ENCODE data around the gene PTPRD.

PTPRD gene

GRCh38 chr9:8268216-8268878, 2344.5 kb downstream of the PTPRD start:
- no peaks in the 10 kb centered on the region for H4K20me1 ChIP-seq (ENCODE audit: low read depth, low read length)
- H3K9me2 ChIP-seq (replicated peaks; ENCODE audit: insufficient read depth, low read length): no peaks in the 10 kb centered on the region
- no peak overlapping the region for H3K27ac ChIP-seq (ENCODE audit: low read depth, low read length)
- H3K9ac ChIP-seq (ENCODE audit: low read length): no peak overlapping the region
- H3K36me3 ChIP-seq (ENCODE audit: low read length): no peaks in the 10 kb centered on the region
- no peaks in the 10 kb centered on the region for H3K79me2 ChIP-seq (ENCODE audit: insufficient read depth, low read length)
- TF ChIP-seq, protein P1, sequence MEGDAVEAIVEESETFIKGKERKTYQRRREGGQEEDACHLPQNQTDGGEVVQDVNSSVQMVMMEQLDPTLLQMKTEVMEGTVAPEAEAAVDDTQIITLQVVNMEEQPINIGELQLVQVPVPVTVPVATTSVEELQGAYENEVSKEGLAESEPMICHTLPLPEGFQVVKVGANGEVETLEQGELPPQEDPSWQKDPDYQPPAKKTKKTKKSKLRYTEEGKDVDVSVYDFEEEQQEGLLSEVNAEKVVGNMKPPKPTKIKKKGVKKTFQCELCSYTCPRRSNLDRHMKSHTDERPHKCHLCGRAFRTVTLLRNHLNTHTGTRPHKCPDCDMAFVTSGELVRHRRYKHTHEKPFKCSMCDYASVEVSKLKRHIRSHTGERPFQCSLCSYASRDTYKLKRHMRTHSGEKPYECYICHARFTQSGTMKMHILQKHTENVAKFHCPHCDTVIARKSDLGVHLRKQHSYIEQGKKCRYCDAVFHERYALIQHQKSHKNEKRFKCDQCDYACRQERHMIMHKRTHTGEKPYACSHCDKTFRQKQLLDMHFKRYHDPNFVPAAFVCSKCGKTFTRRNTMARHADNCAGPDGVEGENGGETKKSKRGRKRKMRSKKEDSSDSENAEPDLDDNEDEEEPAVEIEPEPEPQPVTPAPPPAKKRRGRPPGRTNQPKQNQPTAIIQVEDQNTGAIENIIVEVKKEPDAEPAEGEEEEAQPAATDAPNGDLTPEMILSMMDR (IDR thresholded peaks at IDR 0.05; ENCODE audit: insufficient read depth, low read length, poor library complexity, severe bottlenecking): no peak
- TF ChIP-seq EZH2phosphoT487 (conservative IDR thresholded peaks at IDR 0.05; ENCODE audit: low read length): no peak
- H3K4me3 ChIP-seq (ENCODE audit: insufficient read depth, low read length, poor library complexity, severe bottlenecking): no peak overlapping the region
- H3F3A ChIP-seq (ENCODE audit: insufficient read depth): no peaks in the 10 kb centered on the region
- H3K27me3 ChIP-seq (ENCODE audit: low read length): no peaks in the 10 kb centered on the region
- H3K4me2 ChIP-seq (ENCODE audit: low read depth, low read length, poor library complexity, severe bottlenecking): no peak overlapping the region
- H2AFZ ChIP-seq (ENCODE audit: low read depth, low read length, severe bottlenecking): no peak overlapping the region
- H3K9me3 ChIP-seq (ENCODE audit: insufficient read depth, low read length): no peaks in the 10 kb centered on the region

- Histone ChIP-seq H3K4me3 (ENCODE audit: insufficient read depth, low read length, poor library complexity, severe bottlenecking) (no peak overlapping the region), H3K79me2 (ENCODE audit: insufficient read depth, low read length) (no peaks in the 10 kb centered on the region), H3K9me3 (ENCODE audit: insufficient read depth, low read length) (no peaks in the 10 kb centered on the region), H3K36me3 (ENCODE audit: low read length) (no peaks in the 10 kb centered on the region), H3K9me2 (replicated peaks; ENCODE audit: insufficient read depth, low read length) (no peaks in the 10 kb centered on the region), H4K20me1 (ENCODE audit: low read depth, low read length) (no peaks in the 10 kb centered on the region), H3K27me3 (ENCODE audit: low read length) (no peaks in the 10 kb centered on the region), H3K9ac (ENCODE audit: low read length) (no peak overlapping the region), H3F3A (ENCODE audit: insufficient read depth) (no peaks in the 10 kb centered on the region), H3K4me2 (ENCODE audit: low read depth, low read length, poor library complexity, severe bottlenecking) (no peak overlapping the region), H3K27ac (ENCODE audit: low read depth, low read length) (no peak overlapping the region), H2AFZ (ENCODE audit: low read depth, low read length, severe bottlenecking) (no peak overlapping the region)
- no peak for TF ChIP-seq EZH2phosphoT487 (conservative IDR thresholded peaks at IDR 0.05; ENCODE audit: low read length)
- TF ChIP-seq, protein P1 (IDR thresholded peaks at IDR 0.05; ENCODE audit: insufficient read depth, low read length, poor library complexity, severe bottlenecking): no peak
Observed at GRCh38 chr9:8267636-8268035, 2345.2 kb downstream of the PTPRD start.

DNA sequence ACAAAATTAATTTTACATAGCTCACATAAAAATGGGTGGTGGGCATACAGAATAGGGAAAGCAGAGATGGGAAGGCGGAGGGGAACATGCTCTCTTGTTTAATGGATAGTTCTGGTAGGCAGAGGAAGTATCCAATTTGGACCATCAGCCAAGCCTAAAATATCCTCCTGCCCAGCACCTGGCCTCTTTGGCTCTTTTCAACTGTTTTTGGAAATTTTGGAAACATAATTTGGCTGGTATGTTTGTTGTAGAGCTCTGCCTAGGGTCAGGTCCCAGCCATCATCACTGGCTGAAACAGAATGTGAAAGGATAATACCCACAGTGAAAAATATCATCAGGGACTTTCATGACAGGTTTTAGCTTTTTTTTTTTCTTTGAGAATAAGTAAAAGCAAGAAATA, 2345.9 kb downstream of the PTPRD start:
- H3K4me2 ChIP-seq (ENCODE audit: low read depth, low read length, poor library complexity, severe bottlenecking): no peak overlapping the region
- no peak overlapping the region for H2AFZ ChIP-seq (ENCODE audit: low read depth, low read length, severe bottlenecking)
- no peaks in the 10 kb centered on the region for H3K79me2 ChIP-seq (ENCODE audit: insufficient read depth, low read length)
- TF ChIP-seq, protein P1 (IDR thresholded peaks at IDR 0.05; ENCODE audit: insufficient read depth, low read length, poor library complexity, severe bottlenecking): no peak
- no peak for TF ChIP-seq EZH2phosphoT487 (conservative IDR thresholded peaks at IDR 0.05; ENCODE audit: low read length)
- no peak overlapping the region for H3K4me3 ChIP-seq (ENCODE audit: insufficient read depth, low read length, poor library complexity, severe bottlenecking)
- no peaks in the 10 kb centered on the region for H3K9me3 ChIP-seq (ENCODE audit: insufficient read depth, low read length)
- H3K9me2 ChIP-seq (replicated peaks; ENCODE audit: insufficient read depth, low read length): no peaks in the 10 kb centered on the region
- H3K36me3 ChIP-seq (ENCODE audit: low read length): no peaks in the 10 kb centered on the region
- no peak overlapping the region for H3K9ac ChIP-seq (ENCODE audit: low read length)
- no peaks in the 10 kb centered on the region for H3K27me3 ChIP-seq (ENCODE audit: low read length)
- no peaks in the 10 kb centered on the region for H4K20me1 ChIP-seq (ENCODE audit: low read depth, low read length)
- H3K27ac ChIP-seq (ENCODE audit: low read depth, low read length): no peak overlapping the region
- no peaks in the 10 kb centered on the region for H3F3A ChIP-seq (ENCODE audit: insufficient read depth)
